Measurements from ENCODE around the gene PGA4.
"Not testable (repeated sequence)": the region's sequence is repeated elsewhere in the genome, so short reads cannot be mapped to it uniquely, and the experiment has no call there.

Gene PGA4

DNA sequence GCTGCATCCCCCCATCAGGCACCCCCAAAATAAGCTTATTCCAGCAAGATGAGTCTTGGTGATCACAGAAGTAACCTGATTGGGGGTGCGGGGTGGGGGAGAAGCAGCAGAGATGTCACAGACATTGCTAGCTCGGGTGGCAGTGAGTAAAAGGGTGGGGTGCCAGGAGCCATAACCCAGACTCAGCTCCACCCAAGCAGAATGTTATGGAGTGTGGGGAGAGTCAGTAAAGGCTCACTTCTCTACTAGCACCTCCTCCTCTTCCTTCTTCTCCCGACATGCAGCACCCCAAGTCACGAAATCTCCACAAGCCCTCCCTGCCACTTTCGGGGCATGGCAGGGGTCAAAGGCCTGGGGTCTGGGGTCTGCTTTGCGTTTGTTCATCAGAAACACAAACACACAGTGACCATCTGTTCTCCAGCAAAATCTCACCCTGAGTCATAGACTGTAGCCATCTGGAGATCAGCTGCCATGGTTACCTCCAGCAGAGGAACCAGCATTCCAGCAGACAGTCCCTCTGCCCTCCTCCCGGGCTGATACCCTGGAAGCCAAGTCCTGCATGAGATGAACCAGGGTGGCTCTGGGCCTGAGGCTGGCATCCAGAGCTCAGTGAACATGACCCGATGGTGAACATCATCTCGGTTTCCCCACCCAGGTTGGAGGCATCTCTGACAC is 14.4 kb upstream of the PGA4 start:
- H3K9ac ChIP-seq (ENCODE audit: low read length); H3K4me1 ChIP-seq (ENCODE audit: control insufficient read depth, low read depth, low read length); H3K27me3 ChIP-seq (ENCODE audit: control insufficient read depth, insufficient read depth, low read length); H3K27ac ChIP-seq (ENCODE audit: low read length); H3K9me3 ChIP-seq (ENCODE audit: control insufficient read depth, low read depth, low read length); H3K36me3 ChIP-seq (ENCODE audit: control insufficient read depth, low read depth, low read length); H3K4me3 ChIP-seq (ENCODE audit: low read length): not testable (repeated sequence)

DNA sequence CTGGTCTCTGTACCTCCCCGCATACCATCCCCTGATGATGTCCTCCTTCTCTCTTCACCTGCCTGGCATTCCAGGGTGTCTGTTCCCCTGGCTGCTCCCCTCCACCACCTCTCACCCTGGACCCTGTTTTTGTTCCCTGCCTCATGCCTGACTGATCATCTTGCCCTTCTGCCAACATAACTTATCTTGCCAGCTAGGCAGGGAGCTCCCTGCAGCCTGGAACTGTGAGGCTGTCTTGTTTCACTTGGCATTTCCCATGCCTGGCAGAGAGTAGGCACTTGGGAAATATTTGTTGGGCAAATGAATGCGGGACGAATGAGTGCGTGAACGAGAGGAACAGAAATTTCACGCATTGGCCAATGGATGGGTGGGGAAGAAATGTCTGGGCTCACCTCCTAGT is 11.5 kb upstream of the PGA4 start:
- H3K9ac ChIP-seq (ENCODE audit: low read length); H3K4me3 ChIP-seq (ENCODE audit: low read length); H3K36me3 ChIP-seq (ENCODE audit: control insufficient read depth, low read depth, low read length); H3K27ac ChIP-seq (ENCODE audit: low read length); H3K9me3 ChIP-seq (ENCODE audit: control insufficient read depth, low read depth, low read length); H3K4me1 ChIP-seq (ENCODE audit: control insufficient read depth, low read depth, low read length); H3K27me3 ChIP-seq (ENCODE audit: control insufficient read depth, insufficient read depth, low read length): not testable (repeated sequence)

DNA sequence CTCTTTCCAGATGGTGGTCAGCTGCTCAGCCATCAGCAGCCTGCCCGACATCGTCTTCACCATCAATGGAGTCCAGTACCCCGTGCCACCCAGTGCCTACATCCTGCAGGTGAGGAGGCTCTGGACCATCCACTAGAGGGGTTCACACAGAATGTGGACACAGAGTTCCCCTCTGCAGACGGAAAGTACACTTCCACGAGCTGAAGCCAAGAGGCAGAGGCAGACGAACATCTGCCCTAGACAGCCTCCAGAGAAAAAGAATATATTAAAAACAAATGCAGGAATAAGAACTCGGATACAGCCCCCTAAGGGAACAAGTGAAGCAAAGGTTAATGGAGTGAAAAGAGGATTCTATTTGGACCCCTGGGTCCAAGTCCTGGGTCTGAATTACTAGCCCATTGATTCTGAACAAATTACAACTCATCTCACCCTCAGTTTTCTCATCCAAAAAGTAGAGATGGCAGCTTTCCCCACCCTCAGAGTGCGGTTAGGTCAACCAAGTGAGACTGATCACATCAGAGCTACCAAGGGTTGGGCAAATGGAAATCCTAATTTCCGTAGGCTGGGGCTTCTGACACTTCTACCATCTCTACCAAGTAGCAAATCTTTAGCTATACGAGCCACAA is 10.7 kb upstream of the PGA4 start:
- H3K9me3 ChIP-seq (ENCODE audit: control insufficient read depth, low read depth, low read length); H3K4me3 ChIP-seq (ENCODE audit: low read length); H3K4me1 ChIP-seq (ENCODE audit: control insufficient read depth, low read depth, low read length); H3K27ac ChIP-seq (ENCODE audit: low read length); H3K9ac ChIP-seq (ENCODE audit: low read length); H3K27me3 ChIP-seq (ENCODE audit: control insufficient read depth, insufficient read depth, low read length); H3K36me3 ChIP-seq (ENCODE audit: control insufficient read depth, low read depth, low read length): not testable (repeated sequence)

DNA sequence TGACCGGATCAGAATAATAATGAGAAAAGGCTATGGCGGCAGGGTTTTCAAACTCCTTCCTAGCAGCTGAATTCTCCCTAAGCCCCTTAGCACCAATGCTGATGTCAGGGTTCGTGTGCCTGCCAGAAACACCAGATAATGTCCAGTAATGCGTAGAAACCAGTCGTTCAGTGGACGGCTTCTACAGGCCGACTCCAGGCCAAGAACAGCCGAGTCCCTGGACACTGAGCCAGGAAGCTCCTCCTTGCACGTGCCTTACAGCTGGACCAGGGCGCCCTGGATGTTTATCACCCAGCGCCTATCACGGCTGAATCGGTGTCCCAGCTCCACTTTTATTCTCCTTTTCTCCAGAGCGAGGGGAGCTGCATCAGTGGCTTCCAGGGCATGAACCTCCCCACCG is 9.9 kb upstream of the PGA4 start:
- not testable (repeated sequence) for H3K4me1 ChIP-seq (ENCODE audit: control insufficient read depth, low read depth, low read length); H3K9me3 ChIP-seq (ENCODE audit: control insufficient read depth, low read depth, low read length); H3K27ac ChIP-seq (ENCODE audit: low read length); H3K36me3 ChIP-seq (ENCODE audit: control insufficient read depth, low read depth, low read length); H3K27me3 ChIP-seq (ENCODE audit: control insufficient read depth, insufficient read depth, low read length); H3K9ac ChIP-seq (ENCODE audit: low read length); H3K4me3 ChIP-seq (ENCODE audit: low read length)

DNA sequence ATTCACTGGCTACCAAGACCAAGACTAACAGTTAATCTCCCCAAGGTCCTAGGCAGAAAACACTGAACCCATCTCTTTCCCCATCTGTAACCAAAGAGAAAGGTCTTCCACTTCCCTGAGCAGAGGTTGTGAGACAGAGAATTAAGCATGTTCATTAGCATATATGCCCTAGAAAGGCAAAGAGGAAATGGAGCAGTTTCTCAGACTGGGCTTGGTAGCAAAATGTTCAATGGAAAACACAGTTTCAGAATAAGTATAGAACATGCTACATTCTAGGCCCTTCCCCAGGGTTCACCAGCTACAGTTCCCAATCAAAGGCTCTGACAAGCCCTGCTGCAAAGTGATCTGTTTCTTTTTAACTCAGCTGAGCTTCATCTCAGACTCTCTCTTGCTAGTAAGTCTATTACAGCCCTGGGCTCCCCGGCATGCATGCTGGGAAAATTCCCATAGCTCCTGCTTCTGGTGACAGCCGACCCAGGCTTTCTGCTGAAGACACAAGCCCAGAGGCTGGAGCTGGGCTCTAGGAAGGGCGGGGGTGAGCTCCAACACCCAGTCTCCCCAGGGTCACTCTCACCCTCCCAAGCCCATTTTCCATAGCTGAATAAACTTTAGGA is 8.3 kb upstream of the PGA4 start:
- not testable (repeated sequence) for H3K9me3 ChIP-seq (ENCODE audit: control insufficient read depth, low read depth, low read length); H3K27me3 ChIP-seq (ENCODE audit: control insufficient read depth, insufficient read depth, low read length); H3K36me3 ChIP-seq (ENCODE audit: control insufficient read depth, low read depth, low read length); H3K9ac ChIP-seq (ENCODE audit: low read length); H3K4me1 ChIP-seq (ENCODE audit: control insufficient read depth, low read depth, low read length); H3K27ac ChIP-seq (ENCODE audit: low read length); H3K4me3 ChIP-seq (ENCODE audit: low read length)

DNA sequence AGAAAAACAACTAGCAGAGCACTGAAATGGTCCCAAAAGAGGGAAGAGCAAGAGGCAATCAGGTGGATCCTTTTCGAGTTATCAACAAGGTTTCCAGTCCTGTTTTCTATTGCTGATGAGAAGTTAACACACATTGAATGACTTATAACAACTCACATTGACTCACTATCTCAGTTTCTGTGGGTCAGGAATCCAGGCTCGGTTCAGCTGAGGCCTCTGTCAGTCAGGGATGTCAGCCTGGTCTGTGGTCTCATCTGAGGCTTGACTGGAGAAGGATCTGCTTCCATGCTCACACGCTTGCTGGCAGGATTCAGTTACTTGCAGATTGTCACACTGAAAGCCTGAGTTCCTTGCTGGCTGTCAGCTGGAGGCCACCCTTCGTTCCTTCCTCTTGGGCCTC is 3.8 kb upstream of the PGA4 start:
- H3K27me3 ChIP-seq (ENCODE audit: control insufficient read depth, insufficient read depth, low read length); H3K9me3 ChIP-seq (ENCODE audit: control insufficient read depth, low read depth, low read length); H3K4me1 ChIP-seq (ENCODE audit: control insufficient read depth, low read depth, low read length); H3K4me3 ChIP-seq (ENCODE audit: low read length); H3K9ac ChIP-seq (ENCODE audit: low read length); H3K27ac ChIP-seq (ENCODE audit: low read length); H3K36me3 ChIP-seq (ENCODE audit: control insufficient read depth, low read depth, low read length): not testable (repeated sequence)

DNA sequence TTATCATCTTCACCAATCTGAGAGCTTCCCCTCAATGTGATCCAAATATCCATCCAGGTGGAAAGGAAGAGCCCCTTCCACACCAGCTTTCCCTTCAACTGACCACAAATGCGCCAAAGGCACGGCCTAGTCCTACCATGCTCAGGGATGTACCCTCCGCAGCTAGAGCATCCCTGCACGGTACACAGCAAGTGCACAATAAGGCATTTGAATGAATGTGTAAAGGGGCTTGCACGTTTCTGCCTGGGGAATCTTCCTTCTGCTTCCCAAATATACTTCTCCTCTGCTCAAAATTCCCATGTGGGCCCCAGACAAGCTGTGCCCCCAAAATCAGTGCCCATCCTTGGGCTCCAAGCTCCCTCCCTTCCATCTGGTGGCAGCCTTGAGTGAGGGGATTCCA is 3.1 kb upstream of the PGA4 start:
- not testable (repeated sequence) for H3K27ac ChIP-seq (ENCODE audit: low read length); H3K36me3 ChIP-seq (ENCODE audit: control insufficient read depth, low read depth, low read length); H3K27me3 ChIP-seq (ENCODE audit: control insufficient read depth, insufficient read depth, low read length)

DNA sequence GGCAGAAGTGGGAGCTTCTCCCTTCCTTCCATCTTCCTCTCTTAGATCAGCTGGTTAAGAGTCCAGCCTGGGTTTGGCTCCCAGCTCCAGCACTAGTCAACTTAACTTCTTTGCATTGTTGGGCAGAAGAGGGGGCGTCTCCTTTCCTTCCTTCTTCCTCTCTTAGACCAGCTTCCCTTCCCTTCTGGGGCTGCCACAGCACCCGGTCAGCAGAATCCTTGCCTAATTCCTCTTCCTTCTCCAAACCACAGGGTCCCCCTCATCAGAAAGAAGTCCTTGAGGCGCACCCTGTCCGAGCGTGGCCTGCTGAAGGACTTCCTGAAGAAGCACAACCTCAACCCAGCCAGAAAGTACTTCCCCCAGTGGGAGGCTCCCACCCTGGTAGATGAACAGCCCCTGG is 545 bp downstream of the PGA4 start:
- not testable (repeated sequence) for H3K4me1 ChIP-seq (ENCODE audit: control insufficient read depth, low read depth, low read length); H3K9me3 ChIP-seq (ENCODE audit: control insufficient read depth, low read depth, low read length); H3K4me3 ChIP-seq (ENCODE audit: low read length); H3K27me3 ChIP-seq (ENCODE audit: control insufficient read depth, insufficient read depth, low read length); H3K9ac ChIP-seq (ENCODE audit: low read length); H3K27ac ChIP-seq (ENCODE audit: low read length); H3K36me3 ChIP-seq (ENCODE audit: control insufficient read depth, low read depth, low read length)

More for the DNA sequence above, 3.1 kb upstream of the PGA4 start:
- H3K9ac ChIP-seq (ENCODE audit: low read length); H3K4me1 ChIP-seq (ENCODE audit: control insufficient read depth, low read depth, low read length); H3K4me3 ChIP-seq (ENCODE audit: low read length); H3K9me3 ChIP-seq (ENCODE audit: control insufficient read depth, low read depth, low read length): not testable (repeated sequence)

DNA sequence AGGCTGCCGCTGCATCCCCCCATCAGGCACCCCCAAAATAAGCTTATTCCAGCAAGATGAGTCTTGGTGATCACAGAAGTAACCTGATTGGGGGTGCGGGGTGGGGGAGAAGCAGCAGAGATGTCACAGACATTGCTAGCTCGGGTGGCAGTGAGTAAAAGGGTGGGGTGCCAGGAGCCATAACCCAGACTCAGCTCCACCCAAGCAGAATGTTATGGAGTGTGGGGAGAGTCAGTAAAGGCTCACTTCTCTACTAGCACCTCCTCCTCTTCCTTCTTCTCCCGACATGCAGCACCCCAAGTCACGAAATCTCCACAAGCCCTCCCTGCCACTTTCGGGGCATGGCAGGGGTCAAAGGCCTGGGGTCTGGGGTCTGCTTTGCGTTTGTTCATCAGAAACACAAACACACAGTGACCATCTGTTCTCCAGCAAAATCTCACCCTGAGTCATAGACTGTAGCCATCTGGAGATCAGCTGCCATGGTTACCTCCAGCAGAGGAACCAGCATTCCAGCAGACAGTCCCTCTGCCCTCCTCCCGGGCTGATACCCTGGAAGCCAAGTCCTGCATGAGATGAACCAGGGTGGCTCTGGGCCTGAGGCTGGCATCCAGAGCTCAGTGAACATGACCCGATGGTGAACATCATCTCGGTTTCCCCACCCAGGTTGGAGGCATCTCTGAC is 4.5 kb downstream of the PGA4 start:
- H3K27me3 ChIP-seq (ENCODE audit: control insufficient read depth, insufficient read depth, low read length); H3K36me3 ChIP-seq (ENCODE audit: control insufficient read depth, low read depth, low read length); H3K4me1 ChIP-seq (ENCODE audit: control insufficient read depth, low read depth, low read length); H3K9me3 ChIP-seq (ENCODE audit: control insufficient read depth, low read depth, low read length); H3K4me3 ChIP-seq (ENCODE audit: low read length); H3K27ac ChIP-seq (ENCODE audit: low read length); H3K9ac ChIP-seq (ENCODE audit: low read length): not testable (repeated sequence)

DNA sequence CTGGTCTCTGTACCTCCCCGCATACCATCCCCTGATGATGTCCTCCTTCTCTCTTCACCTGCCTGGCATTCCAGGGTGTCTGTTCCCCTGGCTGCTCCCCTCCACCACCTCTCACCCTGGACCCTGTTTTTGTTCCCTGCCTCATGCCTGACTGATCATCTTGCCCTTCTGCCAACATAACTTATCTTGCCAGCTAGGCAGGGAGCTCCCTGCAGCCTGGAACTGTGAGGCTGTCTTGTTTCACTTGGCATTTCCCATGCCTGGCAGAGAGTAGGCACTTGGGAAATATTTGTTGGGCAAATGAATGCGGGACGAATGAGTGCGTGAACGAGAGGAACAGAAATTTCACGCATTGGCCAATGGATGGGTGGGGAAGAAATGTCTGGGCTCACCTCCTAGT is 7.3 kb downstream of the PGA4 start:
- not testable (repeated sequence) for H3K36me3 ChIP-seq (ENCODE audit: control insufficient read depth, low read depth, low read length); H3K4me3 ChIP-seq (ENCODE audit: low read length); H3K9ac ChIP-seq (ENCODE audit: low read length); H3K4me1 ChIP-seq (ENCODE audit: control insufficient read depth, low read depth, low read length); H3K27ac ChIP-seq (ENCODE audit: low read length); H3K9me3 ChIP-seq (ENCODE audit: control insufficient read depth, low read depth, low read length); H3K27me3 ChIP-seq (ENCODE audit: control insufficient read depth, insufficient read depth, low read length)

DNA sequence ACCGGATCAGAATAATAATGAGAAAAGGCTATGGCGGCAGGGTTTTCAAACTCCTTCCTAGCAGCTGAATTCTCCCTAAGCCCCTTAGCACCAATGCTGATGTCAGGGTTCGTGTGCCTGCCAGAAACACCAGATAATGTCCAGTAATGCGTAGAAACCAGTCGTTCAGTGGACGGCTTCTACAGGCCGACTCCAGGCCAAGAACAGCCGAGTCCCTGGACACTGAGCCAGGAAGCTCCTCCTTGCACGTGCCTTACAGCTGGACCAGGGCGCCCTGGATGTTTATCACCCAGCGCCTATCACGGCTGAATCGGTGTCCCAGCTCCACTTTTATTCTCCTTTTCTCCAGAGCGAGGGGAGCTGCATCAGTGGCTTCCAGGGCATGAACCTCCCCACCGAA is 8.9 kb downstream of the PGA4 start:
- not testable (repeated sequence) for H3K9ac ChIP-seq (ENCODE audit: low read length); H3K4me1 ChIP-seq (ENCODE audit: control insufficient read depth, low read depth, low read length); H3K4me3 ChIP-seq (ENCODE audit: low read length); H3K27ac ChIP-seq (ENCODE audit: low read length); H3K27me3 ChIP-seq (ENCODE audit: control insufficient read depth, insufficient read depth, low read length); H3K9me3 ChIP-seq (ENCODE audit: control insufficient read depth, low read depth, low read length); H3K36me3 ChIP-seq (ENCODE audit: control insufficient read depth, low read depth, low read length)

DNA sequence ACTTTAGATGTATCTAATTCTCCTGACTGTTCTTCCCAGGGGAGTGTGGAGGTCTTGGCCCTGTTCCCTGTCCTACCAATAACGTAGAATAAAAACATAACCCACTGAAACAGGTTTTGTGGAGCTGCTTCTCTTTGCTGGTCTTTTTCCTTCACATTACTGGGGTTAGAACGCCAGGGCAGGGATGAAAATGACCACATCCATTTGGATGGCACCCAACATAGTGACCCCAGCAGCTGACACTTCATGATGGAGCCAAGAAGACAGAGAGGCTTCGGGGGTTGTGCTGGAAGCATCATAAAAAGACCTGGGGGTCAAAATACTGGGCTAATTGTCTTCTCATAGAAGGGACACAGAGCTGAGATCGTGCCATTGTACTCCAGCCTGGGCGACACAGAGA is 9.4 kb downstream of the PGA4 start:
- not testable (repeated sequence) for H3K36me3 ChIP-seq (ENCODE audit: control insufficient read depth, low read depth, low read length); H3K9ac ChIP-seq (ENCODE audit: low read length); H3K9me3 ChIP-seq (ENCODE audit: control insufficient read depth, low read depth, low read length); H3K27ac ChIP-seq (ENCODE audit: low read length); H3K27me3 ChIP-seq (ENCODE audit: control insufficient read depth, insufficient read depth, low read length); H3K4me1 ChIP-seq (ENCODE audit: control insufficient read depth, low read depth, low read length); H3K4me3 ChIP-seq (ENCODE audit: low read length)
